HG03045 (cell line): ENCODE data around the gene ICAM5.
"Not testable (repeated sequence)": the region's sequence is repeated elsewhere in the genome, so short reads cannot be mapped to it uniquely, and the experiment has no call there.

ENCODE experiments used
- ATAC-seq: cut with Tn5 transposase; IDR thresholded peaks from one replicate; pipeline ENCODE4 v1.9.1; 2021; ENCODE audit warnings: mild to moderate bottlenecking, moderate library complexity; ENCODE audit not compliant: unreplicated experiment

ICAM5 gene

DNA sequence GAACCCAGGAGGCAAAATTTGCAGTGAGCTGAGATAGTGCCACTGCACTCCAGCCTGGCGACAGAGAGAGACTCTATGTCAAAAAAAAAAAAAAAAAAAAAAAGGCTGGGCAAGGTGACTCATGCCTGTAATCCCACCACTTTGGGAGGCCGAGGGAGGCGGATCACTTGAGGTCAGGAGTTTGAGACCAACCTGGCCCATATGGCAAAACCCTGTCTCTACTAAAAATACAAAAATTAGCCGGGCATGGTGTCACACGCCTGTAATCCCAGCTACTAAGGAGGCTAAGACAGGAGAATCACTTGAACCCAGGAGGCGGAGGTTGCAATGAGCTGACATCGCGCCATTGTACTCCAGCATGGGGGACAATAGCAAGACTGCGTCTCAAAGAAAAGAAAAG lies 47.0 kb downstream of the ICAM5 start:
- ATAC-seq, result not testable (repeated sequence)

- ATAC-seq, result no peak
Measured at GRCh38 chr19:10338940-10339339, 49.2 kb downstream of the ICAM5 start.

- ATAC-seq, result peak; percentile 47
Measured at GRCh38 chr19:10339380-10339960, 49.7 kb downstream of the ICAM5 start, which contains the start of gene ICAM3. Gene ICAM3 (minus strand): TSS chr19:10339624. CDS start chr19:10339614, 10 bp downstream.

- no peak for ATAC-seq
Measured at GRCh38 chr19:10339977-10340376, 50.2 kb downstream of the ICAM5 start.

- ATAC-seq, result no peak
Measured at GRCh38 chr19:10343495-10343894, 53.7 kb downstream of the ICAM5 start.

DNA sequence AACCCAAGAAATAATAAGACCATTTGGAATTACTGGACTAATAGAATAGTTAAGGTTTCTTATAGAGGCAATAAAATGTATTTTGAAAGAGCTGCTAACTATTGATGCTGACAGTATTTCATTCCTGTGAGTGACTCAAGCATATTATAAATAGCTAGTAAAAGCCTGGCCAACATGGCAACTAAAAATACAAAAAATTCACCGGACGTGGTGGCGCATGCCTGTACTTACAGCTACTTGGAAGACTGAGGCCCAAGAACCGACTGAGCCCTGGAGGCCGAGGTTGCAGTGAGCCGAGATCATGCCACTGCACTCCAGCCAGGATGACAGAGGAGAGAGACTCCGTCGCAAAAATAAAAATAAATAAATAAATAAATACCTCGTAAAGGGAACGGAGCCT lies 55.0 kb downstream of the ICAM5 start:
- ATAC-seq, result no peak
